CD4-positive, alpha-beta T cell (primary cell): ENCODE results near the gene RPLP2. TPM values are rescaled to one million over a fixed set of nuclear protein-coding genes. Genes with fewer than 3 reads are reported as not detected.

Source experiments
- ATAC-seq: fragments of 200-7000 bp; cut with Tn5 transposase; one replicate; pipeline ENCODE4 v1.10.0; 2022; ENCODE audit warnings: mild to moderate bottlenecking; ENCODE audit not compliant: poor library complexity
- CTCF ChIA-PET: fragments of 350-600 bp; sonication (Branson Sonifier 250); formaldehyde crosslinking; loops from one replicate; lab custom pipeline; 2021; ENCODE audit warnings: antibody characterized with exemption, inconsistent platforms; lab: Charles Lee
- POLR2A ChIA-PET: fragments of 350-600 bp; sonication (Branson Sonifier 250); formaldehyde crosslinking; loops from one replicate; lab custom pipeline; 2021; ENCODE audit warnings: antibody characterized with exemption, inconsistent platforms; lab: Charles Lee
- DNase-seq, 14 experiments: peaks; one replicate each; pipeline ENCODE4 v3.0.0-alpha.2; 2013 to 2020; ENCODE audit warnings: mixed read lengths in 2 of 14
- H3K27ac ChIP-seq, 2 donors: one replicate each; pipeline versions ENCODE4 v1.5.1 to v1.7.0; 2013; ENCODE audit warnings: low read length in 2 of 2, low read depth in 1 of 2, mild to moderate bottlenecking in 1 of 2
- H3K27me3 ChIP-seq, 2 experiments: 1 replicate in 1 of 2; 2 replicates in 1 of 2; pipeline versions ENCODE4 v1.6.1 to v1.7.0; 2013; ENCODE audit warnings: low read length in 2 of 2, control low read depth in 1 of 2, mild to moderate bottlenecking in 1 of 2, moderate library complexity in 1 of 2; ENCODE audit not compliant: insufficient read depth in 2 of 2, control insufficient read depth in 1 of 2
- H3K36me3 ChIP-seq: one replicate; pipeline ENCODE4 v1.6.1; 2013; ENCODE audit warnings: low read length, control low read depth; ENCODE audit not compliant: insufficient read depth
- H3K4me1 ChIP-seq: one replicate; pipeline ENCODE4 v1.6.1; 2013; ENCODE audit warnings: low read length, control low read depth; ENCODE audit not compliant: insufficient read depth
- H3K4me3 ChIP-seq: one replicate; pipeline ENCODE4 v1.5.1; 2013; ENCODE audit warnings: mild to moderate bottlenecking, low read length, moderate library complexity
- H3K9me3 ChIP-seq, 2 experiments: 1 replicate in 1 of 2; 2 replicates in 1 of 2; pipeline versions ENCODE4 v1.6.1 to v1.7.0; 2013; ENCODE audit warnings: low read length in 2 of 2, mild to moderate bottlenecking in 2 of 2, control low read depth in 1 of 2, moderate library complexity in 1 of 2; ENCODE audit not compliant: control insufficient read depth in 1 of 2, insufficient read depth in 1 of 2
- H3K27ac Mint-ChIP-seq: one replicate; pipeline ENCODE4 v1.8.0; 2020; ENCODE audit warnings: mixed read lengths
- H3K27me3 Mint-ChIP-seq: one replicate; pipeline ENCODE4 v1.8.0; 2021; ENCODE audit warnings: mixed read lengths
- H3K36me3 Mint-ChIP-seq: one replicate; pipeline ENCODE4 v1.8.0; 2021; ENCODE audit warnings: low read depth, mixed read lengths
- H3K4me1 Mint-ChIP-seq: one replicate; pipeline ENCODE4 v1.8.0; 2021; ENCODE audit warnings: low read depth, mixed read lengths
- H3K4me3 Mint-ChIP-seq: one replicate; pipeline ENCODE4 v1.8.0; 2020; ENCODE audit warnings: mild to moderate bottlenecking, mixed read lengths
- H3K9me3 Mint-ChIP-seq: one replicate; pipeline ENCODE4 v1.8.0; 2020; ENCODE audit warnings: mixed read lengths
- CTCF ChIP-seq: fragments of 200-600 bp; IDR thresholded peaks from one replicate; pipeline ENCODE4 v1.8.0; 2022; ENCODE audit warnings: antibody characterized with exemption, mild to moderate bottlenecking
- intact Hi-C, 2 experiments: fragments of 100-400 bp; cut with DNase I in 1 of 2; cut with micrococcal nuclease in 1 of 2; formaldehyde crosslinking; loops; one replicate each; pipeline versions ENCODE4 v1.15.1 to v1.9.0; 2023 to 2025; cut with DNase I, micrococcal nuclease
- total RNA-seq, 174 experiments: library from RNA in 2 of 174; stranded (reverse) in 2 of 174; gene quantifications; one replicate each; pipeline ENCODE4 v1.2.3 and lab custom pipeline; 2021 to 2026

RPLP2 gene
- total RNA-seq, 2 experiments from 2014 or later = 5,234 to 5,390 TPM

- CTCF ChIA-PET = no interaction called here
- ATAC-seq = no peak
- intact Hi-C loops = no loop called here
Observed at GRCh38 chr11:859394-860131, 49.8 kb downstream of the RPLP2 start.

GRCh38 chr11:860234-861104, 50.7 kb downstream of the RPLP2 start:
- POLR2A ChIA-PET = no interaction called here
- no peak overlapping the region for H3K27ac Mint-ChIP-seq

More at GRCh38 chr11:859394-860131, 49.8 kb downstream of the RPLP2 start:
- Histone ChIP-seq H3K27ac (no peak overlapping the region), H3K36me3 (no peaks in the 10 kb centered on the region), H3K27me3 (no peaks in the 10 kb centered on the region), H3K9me3 (peaks cover 0 to 10% of the 10 kb centered on the region in 2 experiments), H3K4me1 (no peaks in the 10 kb centered on the region), H3K4me3 (no peak overlapping the region)
- no peaks in the 10 kb centered on the region for H3K36me3 Mint-ChIP-seq
- POLR2A ChIA-PET = no interaction called here
- no peaks in the 10 kb centered on the region for H3K9me3 Mint-ChIP-seq
- DNase-seq = no peak
- no peak overlapping the region for H3K27ac Mint-ChIP-seq
- no peak overlapping the region for H3K4me3 Mint-ChIP-seq
- H3K27me3 Mint-ChIP-seq = no peaks in the 10 kb centered on the region
- H3K4me1 Mint-ChIP-seq = no peaks in the 10 kb centered on the region
- no peak for TF ChIP-seq CTCF

GRCh38 chr11:861105-861479, 51.3 kb downstream of the RPLP2 start:
- peaks cover 0 to 10% of the 10 kb centered on the region in 2 experiments for H3K9me3 ChIP-seq
- H3K4me1 ChIP-seq = no peaks in the 10 kb centered on the region
- TF ChIP-seq CTCF = no peak
- DNase-seq = no peak
- no peak overlapping the region for H3K4me3 ChIP-seq
- no peaks in the 10 kb centered on the region for H3K4me1 Mint-ChIP-seq
- no peak overlapping the region for H3K27ac Mint-ChIP-seq
- no peaks in the 10 kb centered on the region for H3K9me3 Mint-ChIP-seq
- no peaks in the 10 kb centered on the region for H3K36me3 Mint-ChIP-seq
- intact Hi-C loops = no loop called here
- H3K27me3 Mint-ChIP-seq = no peaks in the 10 kb centered on the region
- ChIA-PET CTCF (no interaction called here), POLR2A (no interaction called here)
- no peak for ATAC-seq
- H3K4me3 Mint-ChIP-seq = no peak overlapping the region
- no peak overlapping the region for H3K27ac ChIP-seq
- H3K36me3 ChIP-seq = no peaks in the 10 kb centered on the region
- no peaks in the 10 kb centered on the region for H3K27me3 ChIP-seq

More at GRCh38 chr11:860234-861104, 50.7 kb downstream of the RPLP2 start:
- Mint-ChIP-seq H3K4me1 (no peaks in the 10 kb centered on the region), H3K36me3 (no peaks in the 10 kb centered on the region), H3K9me3 (no peaks in the 10 kb centered on the region), H3K27me3 (no peaks in the 10 kb centered on the region), H3K4me3 (no peak overlapping the region)
- Histone ChIP-seq H3K4me1 (no peaks in the 10 kb centered on the region), H3K36me3 (no peaks in the 10 kb centered on the region), H3K27ac (no peak overlapping the region), H3K27me3 (no peaks in the 10 kb centered on the region), H3K9me3 (peaks cover 0 to 10% of the 10 kb centered on the region in 2 experiments), H3K4me3 (no peak overlapping the region)
- no peak for TF ChIP-seq CTCF
- CTCF ChIA-PET = no interaction called here
- intact Hi-C loops = no loop called here
- ATAC-seq (no peak), DNase-seq (no peak)
